ENCODE results near the gene SBF2.

- TF ChIP-seq ARNT (IDR thresholded peaks at IDR 0.05) (no peak), FOXK2 (IDR thresholded peaks at IDR 0.05) (no peak), CTBP1 (IDR thresholded peaks at IDR 0.05; ENCODE audit: borderline replicate concordance) (no peak), BHLHE40 (IDR thresholded peaks at IDR 0.05; ENCODE audit: borderline replicate concordance) (no peak), FOXM1 (IDR thresholded peaks at IDR 0.05; ENCODE audit: borderline replicate concordance) (no peak), ELF4 (IDR thresholded peaks at IDR 0.05) (no peak), NFRKB (IDR thresholded peaks at IDR 0.05) (no peak), TARDBP (IDR thresholded peaks at IDR 0.05) (no peak)
These were observed 159.0 kb downstream of the SBF2 start for GRCh38 chr11:10134975-10135481.

All from HEK293T (cell line).